ENCODE results near the gene SLC6A20. TPM values are rescaled to one million over a fixed set of nuclear protein-coding genes. Genes with fewer than 3 reads are reported as not detected.

SLC6A20 gene
- total and polyA plus RNA-seq, 2 of the 13 experiments (the other 11 are each of a cell fraction or from before 2014, with no cell fraction given), result not detected

GRCh38 chr3:45841757-45842491 lies 45.6 kb upstream of the SLC6A20 start, which contains the start of gene LZTFL1 (continued):
- no peak for TF ChIP-seq FIP1L1 (IDR thresholded peaks at IDR 0.05; ENCODE audit: borderline replicate concordance, insufficient read depth, low read depth, low read length)
- TF ChIP-seq SATB2 (CRISPR knock-in tag; IDR thresholded peaks at IDR 0.05), result no peak
- peak; percentile 15; the same call in 1 of the 2 replicates for TF ChIP-seq SNAI1 (CRISPR knock-in tag; IDR thresholded peaks at IDR 0.05; ENCODE audit: borderline replicate concordance)
- TF ChIP-seq ZNF788 (CRISPR knock-in tag; IDR thresholded peaks at IDR 0.05; ENCODE audit: borderline replicate concordance), result no peak
- TF ChIP-seq, protein P1, sequence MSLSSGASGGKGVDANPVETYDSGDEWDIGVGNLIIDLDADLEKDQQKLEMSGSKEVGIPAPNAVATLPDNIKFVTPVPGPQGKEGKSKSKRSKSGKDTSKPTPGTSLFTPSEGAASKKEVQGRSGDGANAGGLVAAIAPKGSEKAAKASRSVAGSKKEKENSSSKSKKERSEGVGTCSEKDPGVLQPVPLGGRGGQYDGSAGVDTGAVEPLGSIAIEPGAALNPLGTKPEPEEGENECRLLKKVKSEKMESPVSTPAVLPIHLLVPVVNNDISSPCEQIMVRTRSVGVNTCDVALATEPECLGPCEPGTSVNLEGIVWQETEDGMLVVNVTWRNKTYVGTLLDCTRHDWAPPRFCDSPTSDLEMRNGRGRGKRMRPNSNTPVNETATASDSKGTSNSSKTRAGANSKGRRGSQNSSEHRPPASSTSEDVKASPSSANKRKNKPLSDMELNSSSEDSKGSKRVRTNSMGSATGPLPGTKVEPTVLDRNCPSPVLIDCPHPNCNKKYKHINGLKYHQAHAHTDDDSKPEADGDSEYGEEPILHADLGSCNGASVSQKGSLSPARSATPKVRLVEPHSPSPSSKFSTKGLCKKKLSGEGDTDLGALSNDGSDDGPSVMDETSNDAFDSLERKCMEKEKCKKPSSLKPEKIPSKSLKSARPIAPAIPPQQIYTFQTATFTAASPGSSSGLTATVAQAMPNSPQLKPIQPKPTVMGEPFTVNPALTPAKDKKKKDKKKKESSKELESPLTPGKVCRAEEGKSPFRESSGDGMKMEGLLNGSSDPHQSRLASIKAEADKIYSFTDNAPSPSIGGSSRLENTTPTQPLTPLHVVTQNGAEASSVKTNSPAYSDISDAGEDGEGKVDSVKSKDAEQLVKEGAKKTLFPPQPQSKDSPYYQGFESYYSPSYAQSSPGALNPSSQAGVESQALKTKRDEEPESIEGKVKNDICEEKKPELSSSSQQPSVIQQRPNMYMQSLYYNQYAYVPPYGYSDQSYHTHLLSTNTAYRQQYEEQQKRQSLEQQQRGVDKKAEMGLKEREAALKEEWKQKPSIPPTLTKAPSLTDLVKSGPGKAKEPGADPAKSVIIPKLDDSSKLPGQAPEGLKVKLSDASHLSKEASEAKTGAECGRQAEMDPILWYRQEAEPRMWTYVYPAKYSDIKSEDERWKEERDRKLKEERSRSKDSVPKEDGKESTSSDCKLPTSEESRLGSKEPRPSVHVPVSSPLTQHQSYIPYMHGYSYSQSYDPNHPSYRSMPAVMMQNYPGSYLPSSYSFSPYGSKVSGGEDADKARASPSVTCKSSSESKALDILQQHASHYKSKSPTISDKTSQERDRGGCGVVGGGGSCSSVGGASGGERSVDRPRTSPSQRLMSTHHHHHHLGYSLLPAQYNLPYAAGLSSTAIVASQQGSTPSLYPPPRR (CRISPR knock-in tag; IDR thresholded peaks at IDR 0.05; ENCODE audit: borderline replicate concordance), result no peak
- no peak for TF ChIP-seq ZNF660 (CRISPR knock-in tag; IDR thresholded peaks at IDR 0.05; ENCODE audit: borderline replicate concordance, low read depth)
- no peak for TF ChIP-seq FOXP1 (IDR thresholded peaks at IDR 0.05)
- no peak; the same call in 1 of the 2 replicates for TF ChIP-seq FOXP1 (CRISPR knock-in tag; IDR thresholded peaks at IDR 0.05)
- TF ChIP-seq TP53 (CRISPR knock-in tag; conservative IDR thresholded peaks at IDR 0.05), result 0 out of 2 replicates have a peak, but pooled peaks have one; percentile 77
- TF ChIP-seq ZFP62 (CRISPR knock-in tag; IDR thresholded peaks at IDR 0.05), result no peak
- TF ChIP-seq SMYD3 (CRISPR knock-in tag; IDR thresholded peaks at IDR 0.05), result no peak
- TF ChIP-seq, protein P2, sequence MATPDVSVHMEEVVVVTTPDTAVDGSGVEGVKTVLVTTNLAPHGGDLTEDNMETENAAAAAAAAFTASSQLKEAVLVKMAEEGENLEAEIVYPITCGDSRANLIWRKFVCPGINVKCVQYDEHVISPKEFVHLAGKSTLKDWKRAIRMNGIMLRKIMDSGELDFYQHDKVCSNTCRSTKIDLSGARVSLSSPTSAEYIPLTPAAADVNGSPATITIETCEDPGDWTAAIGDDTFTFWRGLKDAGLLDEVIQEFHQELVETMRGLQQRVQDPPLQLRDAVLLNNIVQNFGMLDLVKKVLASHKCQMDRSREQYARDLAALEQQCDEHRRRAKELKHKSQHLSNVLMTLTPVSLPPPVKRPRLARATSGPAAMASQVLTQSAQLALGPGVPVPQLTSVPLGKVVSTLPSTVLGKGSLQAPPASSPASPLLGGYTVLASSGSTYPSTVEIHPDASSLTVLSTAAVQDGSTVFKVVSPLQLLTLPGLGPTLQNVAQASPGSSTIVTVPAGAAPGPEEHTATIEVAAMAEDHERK (CRISPR knock-in tag; IDR thresholded peaks at IDR 0.05; ENCODE audit: low read depth), result no peak
- TF ChIP-seq, protein P3, sequence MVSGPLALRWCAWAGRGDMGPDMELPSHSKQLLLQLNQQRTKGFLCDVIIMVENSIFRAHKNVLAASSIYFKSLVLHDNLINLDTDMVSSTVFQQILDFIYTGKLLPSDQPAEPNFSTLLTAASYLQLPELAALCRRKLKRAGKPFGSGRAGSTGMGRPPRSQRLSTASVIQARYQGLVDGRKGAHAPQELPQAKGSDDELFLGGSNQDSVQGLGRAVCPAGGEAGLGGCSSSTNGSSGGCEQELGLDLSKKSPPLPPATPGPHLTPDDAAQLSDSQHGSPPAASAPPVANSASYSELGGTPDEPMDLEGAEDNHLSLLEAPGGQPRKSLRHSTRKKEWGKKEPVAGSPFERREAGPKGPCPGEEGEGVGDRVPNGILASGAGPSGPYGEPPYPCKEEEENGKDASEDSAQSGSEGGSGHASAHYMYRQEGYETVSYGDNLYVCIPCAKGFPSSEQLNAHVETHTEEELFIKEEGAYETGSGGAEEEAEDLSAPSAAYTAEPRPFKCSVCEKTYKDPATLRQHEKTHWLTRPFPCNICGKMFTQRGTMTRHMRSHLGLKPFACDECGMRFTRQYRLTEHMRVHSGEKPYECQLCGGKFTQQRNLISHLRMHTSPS (CRISPR knock-in tag; IDR thresholded peaks at IDR 0.05; ENCODE audit: low read depth), result no peak
- peak; percentile 41 for TF ChIP-seq YY1 (IDR thresholded peaks at IDR 0.05; ENCODE audit: insufficient read depth, insufficient replicate concordance, low read depth, low read length)
- no peak for TF ChIP-seq NFATC3 (CRISPR knock-in tag; IDR thresholded peaks at IDR 0.05)
- TF ChIP-seq YEATS2 (CRISPR knock-in tag; IDR thresholded peaks at IDR 0.05; ENCODE audit: borderline replicate concordance), result peak; percentile 84; the same call in 1 of the 2 replicates
- TF ChIP-seq RAD21 (CRISPR knock-in tag; IDR thresholded peaks at IDR 0.05), result no peak
- TF ChIP-seq ZNF770 (CRISPR knock-in tag; IDR thresholded peaks at IDR 0.05), result no peak
- TF ChIP-seq SNRNP70 (IDR thresholded peaks at IDR 0.05; ENCODE audit: low read depth, low read length), result no peak
